GM20431 (cell line): ENCODE results near the gene KDM6B.

ENCODE experiments used
- in situ Hi-C: fragments of 300-500 bp; cut with MseI, MboI; formaldehyde crosslinking; loops from one replicate; pipeline ENCODE4 v1.15.0; 2020; ENCODE audit warnings: low sequenced_read_pairs; ENCODE audit not compliant: unreplicated experiment

The KDM6B gene

GRCh38 chr17:7818746-7819645 is 15.0 kb upstream of the KDM6B start:
- in situ Hi-C loops: no loop called here

GRCh38 chr17:7820231-7820630 is 13.8 kb upstream of the KDM6B start:
- in situ Hi-C loops: no loop called here

GRCh38 chr17:7822126-7822525 is 11.9 kb upstream of the KDM6B start:
- in situ Hi-C loops: no loop called here

- in situ Hi-C loops: no loop called here
Measured at GRCh38 chr17:7823581-7824001, 10.4 kb upstream of the KDM6B start.

- in situ Hi-C loops: no loop called here
Measured at GRCh38 chr17:7824021-7824924, 9.7 kb upstream of the KDM6B start.

- in situ Hi-C loops: no loop called here
Measured at GRCh38 chr17:7825206-7825990, 8.6 kb upstream of the KDM6B start.

GRCh38 chr17:7830616-7831015 is 3.4 kb upstream of the KDM6B start:
- in situ Hi-C loops: no loop called here

GRCh38 chr17:7831233-7831632 is 2.8 kb upstream of the KDM6B start:
- in situ Hi-C loops: no loop called here

- in situ Hi-C loops: no loop called here
Measured at GRCh38 chr17:7832431-7832830, 1.6 kb upstream of the KDM6B start.

GRCh38 chr17:7833011-7833794 is 814 bp upstream of the KDM6B start:
- in situ Hi-C loops: no loop called here

GRCh38 chr17:7834542-7834956 is 532 bp downstream of the KDM6B start:
- in situ Hi-C loops: no loop called here

- in situ Hi-C loops: no loop called here
Measured at GRCh38 chr17:7834957-7835813, 1.2 kb downstream of the KDM6B start.

- in situ Hi-C loops: no loop called here
Measured at GRCh38 chr17:7835814-7836595, 2.0 kb downstream of the KDM6B start.

- in situ Hi-C loops: no loop called here
Measured at GRCh38 chr17:7836596-7837407, 2.8 kb downstream of the KDM6B start.

GRCh38 chr17:7837408-7838088 is 3.5 kb downstream of the KDM6B start:
- in situ Hi-C loops: no loop called here
